Choroid plexus epithelial cell (primary cell): ENCODE data around the gene FNIP1.

Experiments used
- DNase-seq: peaks from one replicate; pipeline ENCODE4 v3.0.0-alpha.2; 2010; ENCODE audit warnings: low read depth
- H3K4me3 ChIP-seq: 2 replicates; pipeline ENCODE4 v1.5.1; 2011; ENCODE audit warnings: low read depth, mild to moderate bottlenecking, control low read depth, low read length, moderate library complexity
- TF ChIP-seq, protein P1 (sequence below): conservative IDR thresholded peaks from 2 replicates; pipeline ENCODE4 v1.5.1; 2011; ENCODE audit warnings: low read depth, mild to moderate bottlenecking, control low read depth, inconsistent platforms, low read length, moderate library complexity

FNIP1 gene

DNA sequence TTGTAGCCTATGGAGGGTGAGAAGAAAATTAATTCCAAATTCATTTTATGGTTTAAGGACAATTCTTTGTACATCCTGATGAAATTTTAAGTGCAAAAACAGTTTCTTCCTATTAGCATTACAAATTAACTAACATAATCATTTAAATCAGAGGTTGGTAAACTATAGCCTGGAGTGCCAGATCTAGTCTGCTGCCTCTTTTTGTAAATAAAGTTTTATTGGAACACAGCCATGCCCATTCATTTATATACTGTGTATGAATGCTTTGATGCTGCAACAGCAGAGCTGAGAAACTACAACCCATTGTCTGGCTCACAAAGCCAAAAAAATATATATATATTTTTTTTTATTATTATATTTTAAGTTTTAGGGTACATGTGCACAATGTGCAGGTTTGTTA is 80.2 kb downstream of the FNIP1 start:
- TF ChIP-seq, protein P1, sequence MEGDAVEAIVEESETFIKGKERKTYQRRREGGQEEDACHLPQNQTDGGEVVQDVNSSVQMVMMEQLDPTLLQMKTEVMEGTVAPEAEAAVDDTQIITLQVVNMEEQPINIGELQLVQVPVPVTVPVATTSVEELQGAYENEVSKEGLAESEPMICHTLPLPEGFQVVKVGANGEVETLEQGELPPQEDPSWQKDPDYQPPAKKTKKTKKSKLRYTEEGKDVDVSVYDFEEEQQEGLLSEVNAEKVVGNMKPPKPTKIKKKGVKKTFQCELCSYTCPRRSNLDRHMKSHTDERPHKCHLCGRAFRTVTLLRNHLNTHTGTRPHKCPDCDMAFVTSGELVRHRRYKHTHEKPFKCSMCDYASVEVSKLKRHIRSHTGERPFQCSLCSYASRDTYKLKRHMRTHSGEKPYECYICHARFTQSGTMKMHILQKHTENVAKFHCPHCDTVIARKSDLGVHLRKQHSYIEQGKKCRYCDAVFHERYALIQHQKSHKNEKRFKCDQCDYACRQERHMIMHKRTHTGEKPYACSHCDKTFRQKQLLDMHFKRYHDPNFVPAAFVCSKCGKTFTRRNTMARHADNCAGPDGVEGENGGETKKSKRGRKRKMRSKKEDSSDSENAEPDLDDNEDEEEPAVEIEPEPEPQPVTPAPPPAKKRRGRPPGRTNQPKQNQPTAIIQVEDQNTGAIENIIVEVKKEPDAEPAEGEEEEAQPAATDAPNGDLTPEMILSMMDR: no peak
- DNase-seq: no peak

DNA sequence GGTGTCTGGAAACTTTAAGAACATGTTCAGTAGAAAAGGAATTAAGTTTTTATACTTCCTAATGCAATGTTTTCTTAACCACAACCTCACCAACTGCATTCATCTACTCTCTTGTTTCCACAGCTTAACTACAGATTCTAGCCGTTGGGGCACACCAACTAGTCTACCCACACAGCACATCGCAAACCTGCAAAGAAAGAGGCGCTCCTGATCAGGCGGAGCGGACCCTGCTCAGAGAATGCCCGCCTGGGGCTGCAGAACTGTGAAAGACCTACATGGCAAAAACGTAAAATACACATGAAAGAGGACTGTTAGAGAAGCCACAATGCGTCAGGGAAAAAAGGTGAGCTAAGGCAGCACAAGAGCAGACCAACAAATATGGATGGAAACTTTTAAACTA is 86.4 kb downstream of the FNIP1 start:
- TF ChIP-seq, protein P1: no peak
- no peak for DNase-seq
- H3K4me3 ChIP-seq: no peak overlapping the region

More for the DNA sequence above, 80.2 kb downstream of the FNIP1 start:
- no peak overlapping the region for H3K4me3 ChIP-seq

DNA sequence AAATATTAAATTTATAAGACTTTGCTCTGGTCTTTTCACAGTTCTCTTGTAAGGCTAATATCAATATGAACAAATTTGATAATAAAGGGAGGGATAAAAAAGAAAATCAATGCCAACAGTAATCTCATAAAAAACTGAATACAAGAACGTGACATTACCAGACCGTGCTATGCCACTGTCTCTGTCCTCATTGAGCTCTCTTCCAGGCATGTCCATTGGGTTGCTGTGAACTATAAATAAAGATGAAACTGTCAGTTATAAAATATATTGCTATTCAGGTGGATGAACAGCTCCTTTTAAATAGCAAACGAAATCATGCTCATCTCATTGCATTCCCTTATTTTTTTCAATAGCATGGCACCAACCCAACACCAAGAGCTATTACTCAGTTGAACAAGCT is 87.8 kb downstream of the FNIP1 start:
- TF ChIP-seq, protein P1: no peak
- H3K4me3 ChIP-seq: no peak overlapping the region
- no peak for DNase-seq

DNA sequence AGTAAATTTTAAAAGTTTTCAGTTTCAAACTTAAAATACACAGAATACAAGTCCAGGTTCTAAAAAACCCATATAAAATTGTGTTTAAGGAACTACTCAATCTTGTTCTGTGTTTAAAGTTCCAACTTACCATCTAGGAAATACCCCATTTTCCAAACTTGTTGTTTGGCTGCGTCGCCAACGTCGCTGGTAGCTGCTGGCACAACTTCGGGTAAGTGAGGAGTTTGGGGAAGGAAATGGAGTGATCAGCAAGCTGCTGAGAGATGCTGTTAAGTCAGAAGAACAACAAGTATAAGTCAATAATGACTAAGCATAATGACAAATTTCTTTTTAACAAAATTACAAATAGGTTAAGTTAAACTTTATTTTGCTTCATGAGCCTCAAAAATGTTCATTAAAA is 90.5 kb downstream of the FNIP1 start:
- TF ChIP-seq, protein P1: no peak
- DNase-seq: no peak
- no peak overlapping the region for H3K4me3 ChIP-seq

DNA sequence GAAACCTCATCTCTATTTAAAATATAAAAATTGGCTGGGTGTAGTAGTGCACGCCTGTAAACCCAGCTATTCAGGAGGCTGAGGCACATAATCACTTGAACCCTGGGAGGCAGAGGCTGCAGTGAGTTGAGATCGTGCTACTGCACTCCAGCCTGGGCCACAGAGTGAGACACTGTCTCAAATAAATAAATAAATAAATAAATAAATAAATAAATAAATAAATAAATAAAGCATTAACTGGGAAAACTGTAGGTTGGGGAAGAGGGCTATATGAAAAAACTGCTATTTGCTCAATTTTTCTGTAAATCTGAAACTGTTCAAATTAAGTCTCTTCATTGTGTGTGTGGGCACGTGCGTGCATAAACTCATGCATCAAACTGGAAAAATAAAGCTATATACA is 101.9 kb downstream of the FNIP1 start:
- TF ChIP-seq, protein P1: no peak
- no peak for DNase-seq
- H3K4me3 ChIP-seq: no peak overlapping the region

DNA sequence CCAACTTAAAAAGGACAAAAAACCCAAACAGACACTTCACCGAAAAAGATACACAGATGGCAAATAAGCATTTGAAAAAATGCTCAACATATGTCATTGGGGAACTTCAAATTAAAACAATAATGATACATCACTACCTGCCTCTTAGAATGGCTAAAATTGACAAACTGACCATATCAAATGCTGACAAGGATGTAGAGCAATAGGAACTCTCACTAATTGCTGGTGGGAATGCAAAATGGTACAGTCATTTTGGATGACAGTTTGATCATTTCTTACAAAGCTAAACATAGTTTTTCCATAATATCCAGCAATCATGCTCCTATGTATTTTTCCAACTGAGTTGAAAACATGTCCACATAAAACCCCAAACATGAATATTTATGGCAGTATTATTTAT is 102.9 kb downstream of the FNIP1 start:
- TF ChIP-seq, protein P1: no peak
- H3K4me3 ChIP-seq: no peak overlapping the region
- no peak for DNase-seq

DNA sequence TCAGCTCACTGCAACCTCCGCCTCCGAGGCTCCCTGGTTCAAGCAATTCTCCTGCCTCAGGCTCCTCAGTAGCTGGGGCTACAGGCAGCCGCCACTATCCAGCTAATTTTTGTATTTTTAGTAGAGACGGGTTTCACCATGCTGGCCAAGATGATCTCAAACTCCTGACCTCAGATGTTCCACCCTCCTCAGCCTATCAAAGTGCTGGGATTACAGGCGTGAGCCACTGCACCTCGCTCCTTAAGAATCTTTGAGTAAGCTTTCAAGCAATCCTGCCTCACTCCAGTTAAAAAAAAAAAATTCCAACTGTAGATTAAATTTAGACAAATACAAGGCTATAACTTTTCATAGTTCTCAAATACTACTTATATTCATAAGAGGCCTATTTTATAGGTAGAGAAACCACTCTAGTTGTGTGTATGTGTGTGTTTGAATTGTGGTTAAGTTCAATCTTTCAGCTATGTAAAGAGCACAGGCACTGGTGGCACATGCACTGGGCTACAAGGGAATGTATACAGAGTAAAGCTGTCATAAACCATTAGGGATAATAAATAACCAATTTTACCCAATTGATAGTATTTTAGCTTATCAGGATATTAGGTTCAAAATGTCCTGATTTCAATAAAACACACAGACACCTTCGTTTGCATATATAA is 111.2 kb downstream of the FNIP1 start:
- H3K4me3 ChIP-seq: no peak overlapping the region
- TF ChIP-seq, protein P1: no peak
- DNase-seq: no peak
